ENCODE data around the gene UBE2E3. TPM values are rescaled to one million over a fixed set of nuclear protein-coding genes. Genes with fewer than 3 reads are reported as not detected.
A peak's percentile ranks its signal among the peaks of the same experiment; 100 is the strongest.

UBE2E3 gene
- total and polyA plus RNA-seq, 2 of the 13 experiments (the other 11 are each of a cell fraction or from before 2014, with no cell fraction given): 45.7 to 92.6 TPM

- no peak for TF ChIP-seq TERF1 (CRISPR knock-in tag; IDR thresholded peaks at IDR 0.05)
- TF ChIP-seq JUND (CRISPR knock-in tag; IDR thresholded peaks at IDR 0.05): no peak
- TF ChIP-seq MBD4 (IDR thresholded peaks at IDR 0.05; ENCODE audit: borderline replicate concordance, low read length): no peak
- no peak for TF ChIP-seq CC2D1A (CRISPR knock-in tag; IDR thresholded peaks at IDR 0.05)
Observed at GRCh38 chr2:180969124-180969523, 11.3 kb upstream of the UBE2E3 start (continued).

GRCh38 chr2:180970016-180970415 is 10.4 kb upstream of the UBE2E3 start:
- H2AFZ ChIP-seq (ENCODE audit: low read length): no peak overlapping the region

More at GRCh38 chr2:180970016-180970415, 10.4 kb upstream of the UBE2E3 start:
- in situ Hi-C loops (cut with HindIII; ENCODE audit: extremely low pct_ligation_motif_present, low pct_unique_long_range_greater_than_20kb): no loop called here
- Histone ChIP-seq H3K27ac (ENCODE audit: extremely low read length, insufficient read depth, low read length) (no peak overlapping the region), H3K27me3 (ENCODE audit: control insufficient read depth in 1 of 2, insufficient read depth in 2 of 2, low read length in 2 of 2) (no peaks in the 10 kb centered on the region), H3K4me2 (ENCODE audit: low read depth, low read length) (no peak overlapping the region), H3K4me3 (replicated peaks in 1 of 3; ENCODE audit: insufficient read depth in 1 of 3, low read depth in 2 of 3, low read length in 3 of 3) (no peak overlapping the region), H3K9me3 (ENCODE audit: low read length) (no peaks in the 10 kb centered on the region), H3K79me2 (ENCODE audit: insufficient read depth, low read length) (no peaks in the 10 kb centered on the region), H3K4me1 (ENCODE audit: insufficient read depth, low read length) (peaks cover 6% of the 10 kb centered on the region), H4K20me1 (ENCODE audit: insufficient read depth, low read length) (no peaks in the 10 kb centered on the region), H3K9ac (ENCODE audit: insufficient read depth, low read depth, low read length) (no peak overlapping the region), H3K36me3 (replicated peaks in 1 of 2; ENCODE audit: control insufficient read depth in 1 of 2, insufficient read depth in 2 of 2, low read length in 2 of 2) (no peaks in the 10 kb centered on the region)
- 0% methylated on average over 3 of the region's 3 CpGs for WGBS (ENCODE audit: low lambda C conversion rate)
- DNase-seq (ENCODE audit: low spot score) (peak; percentile 74), ATAC-seq (peak; percentile 92), FAIRE-seq (peak; percentile 71)
- ChIA-PET POLR2A (interaction anchor here (2.9 kb wide), 1 partner anchor 10 kb away, joined by 8 read pairs; the partner anchor contains the start of gene UBE2E3), CTCF (ENCODE audit: low intra/inter-chr PET ratio, low total read pairs) (no interaction called here)
- TF ChIP-seq GATAD2A (CRISPR knock-in tag; IDR thresholded peaks at IDR 0.05): 0 out of 2 replicates have a peak, but pooled peaks have one; percentile 17
- peak; percentile 72; the same call in 1 of the 2 replicates for TF ChIP-seq TBX3 (IDR thresholded peaks at IDR 0.05; ENCODE audit: borderline replicate concordance)
- 0 out of 2 replicates have a peak, but pooled peaks have one; percentile 36 for TF ChIP-seq ZNF12 (CRISPR knock-in tag; IDR thresholded peaks at IDR 0.05)
- no peak for TF ChIP-seq KDM4B (CRISPR knock-in tag; IDR thresholded peaks at IDR 0.05)
- TF ChIP-seq SIX1 (CRISPR knock-in tag; IDR thresholded peaks at IDR 0.05; ENCODE audit: borderline replicate concordance): peak; percentile 62; the same call in 1 of the 2 replicates
- peak; percentile 41; the same call in 1 of the 2 replicates for TF ChIP-seq ARID5B (CRISPR knock-in tag; IDR thresholded peaks at IDR 0.05)
- 0 out of 2 replicates have a peak, but pooled peaks have one; percentile 32 for TF ChIP-seq FOXA3 (CRISPR knock-in tag; IDR thresholded peaks at IDR 0.05)
- peak; percentile 89; the same call in 1 of the 2 replicates for TF ChIP-seq SIX4 (CRISPR knock-in tag; IDR thresholded peaks at IDR 0.05)
- no peak for TF ChIP-seq PPARG (CRISPR knock-in tag; conservative IDR thresholded peaks at IDR 0.05)
- peak; percentile 49; the same call in 1 of the 2 replicates for TF ChIP-seq HHEX (CRISPR knock-in tag; IDR thresholded peaks at IDR 0.05)
- no TSS peak for BruUV-seq (replicated peaks)
- intact Hi-C loops (cut with micrococcal nuclease; ENCODE audit: unreplicated experiment): loop anchor here (1.0 to 10.0 kb wide), 2 partner anchors 9 to 685 kb away; no protein-coding TSS in a partner anchor
